ENCODE results near the gene CHST2. TPM values are rescaled to one million over a fixed set of nuclear protein-coding genes. Genes with fewer than 3 reads are reported as not detected.

Gene CHST2
- total RNA-seq, 2 donors from 2014 or later, result 3.5 to 11.3 TPM

DNA sequence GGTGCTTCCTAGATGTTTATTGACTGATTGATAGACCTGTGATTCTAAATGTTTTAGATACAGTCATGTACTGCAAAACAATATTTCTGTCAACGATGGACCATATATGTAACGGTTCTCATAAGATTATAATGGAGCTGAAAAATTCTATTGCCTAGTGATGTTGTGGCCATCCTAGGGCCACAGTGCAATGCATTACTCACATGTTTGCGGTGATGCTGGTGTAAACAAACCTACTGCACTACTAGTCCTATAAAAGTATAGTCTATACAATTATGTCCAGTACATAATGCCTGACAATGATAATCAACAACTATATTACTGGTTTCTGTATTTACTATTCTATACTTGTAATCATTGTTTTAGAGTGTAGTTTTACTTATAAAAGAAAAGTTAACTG, 46.8 kb downstream of the CHST2 start:
- no peak for DNase-seq (ENCODE audit: low spot score)
- Histone ChIP-seq H3K9me3 (no peaks in the 10 kb centered on the region), H3K36me3 (no peaks in the 10 kb centered on the region), H3K27me3 (replicated peaks; ENCODE audit: insufficient read depth) (no peaks in the 10 kb centered on the region), H3K27ac (no peak overlapping the region), H3K4me1 (ENCODE audit: control insufficient read depth in 1 of 2, low read depth in 2 of 2) (no peaks in the 10 kb centered on the region), H3K4me3 (no peak overlapping the region)
- no peak for TF ChIP-seq CTCF (IDR thresholded peaks at IDR 0.05)
- no peak for ATAC-seq (ENCODE audit: insufficient number of reproducible peaks, low FRiP score, low read depth)

GRCh38 chr3:143167969-143168854, 48.6 kb downstream of the CHST2 start:
- TF ChIP-seq CTCF (IDR thresholded peaks at IDR 0.05), result no peak
- DNase-seq (ENCODE audit: low spot score) (no peak), ATAC-seq (ENCODE audit: insufficient number of reproducible peaks, low FRiP score, low read depth) (no peak)
- Histone ChIP-seq H3K27ac (no peak overlapping the region), H3K36me3 (no peaks in the 10 kb centered on the region), H3K4me3 (no peak overlapping the region), H3K4me1 (ENCODE audit: control insufficient read depth in 1 of 2, low read depth in 2 of 2) (no peaks in the 10 kb centered on the region), H3K27me3 (replicated peaks; ENCODE audit: insufficient read depth) (no peaks in the 10 kb centered on the region), H3K9me3 (peaks cover 2% of the 10 kb centered on the region)

- peaks cover 3% of the 10 kb centered on the region for H3K9me3 ChIP-seq
- ATAC-seq (ENCODE audit: insufficient number of reproducible peaks, low FRiP score, low read depth), result no peak
- no peak overlapping the region for H3K4me3 ChIP-seq
- DNase-seq (ENCODE audit: low spot score), result no peak
- H3K4me1 ChIP-seq (ENCODE audit: control insufficient read depth in 1 of 2, low read depth in 2 of 2), result no peaks in the 10 kb centered on the region
- no peak overlapping the region for H3K27ac ChIP-seq
- no peak for TF ChIP-seq CTCF (IDR thresholded peaks at IDR 0.05)
- H3K27me3 ChIP-seq (replicated peaks; ENCODE audit: insufficient read depth), result no peaks in the 10 kb centered on the region
- H3K36me3 ChIP-seq, result no peaks in the 10 kb centered on the region
Measured at GRCh38 chr3:143168855-143169192, 49.3 kb downstream of the CHST2 start.

- TF ChIP-seq CTCF (IDR thresholded peaks at IDR 0.05), result no peak
- no peak for DNase-seq (ENCODE audit: low spot score)
- Histone ChIP-seq H3K27ac (no peak overlapping the region), H3K9me3 (peaks cover 3% of the 10 kb centered on the region), H3K27me3 (replicated peaks; ENCODE audit: insufficient read depth) (no peaks in the 10 kb centered on the region), H3K4me3 (no peak overlapping the region), H3K4me1 (ENCODE audit: control insufficient read depth in 1 of 2, low read depth in 2 of 2) (no peaks in the 10 kb centered on the region), H3K36me3 (no peaks in the 10 kb centered on the region)
- no peak for ATAC-seq (ENCODE audit: insufficient number of reproducible peaks, low FRiP score, low read depth)
Measured at GRCh38 chr3:143170074-143170473, 50.5 kb downstream of the CHST2 start.

GRCh38 chr3:143170676-143171075, 51.1 kb downstream of the CHST2 start:
- Histone ChIP-seq H3K27me3 (replicated peaks; ENCODE audit: insufficient read depth) (no peaks in the 10 kb centered on the region), H3K4me3 (no peak overlapping the region), H3K4me1 (ENCODE audit: control insufficient read depth in 1 of 2, low read depth in 2 of 2) (no peaks in the 10 kb centered on the region), H3K27ac (no peak overlapping the region), H3K9me3 (peaks cover 3% of the 10 kb centered on the region), H3K36me3 (no peaks in the 10 kb centered on the region)
- ATAC-seq (ENCODE audit: insufficient number of reproducible peaks, low FRiP score, low read depth), result no peak
- DNase-seq (ENCODE audit: low spot score), result no peak
- TF ChIP-seq CTCF (IDR thresholded peaks at IDR 0.05), result no peak
